Measurements from ENCODE around the gene E2F4.

The E2F4 gene, protein sequence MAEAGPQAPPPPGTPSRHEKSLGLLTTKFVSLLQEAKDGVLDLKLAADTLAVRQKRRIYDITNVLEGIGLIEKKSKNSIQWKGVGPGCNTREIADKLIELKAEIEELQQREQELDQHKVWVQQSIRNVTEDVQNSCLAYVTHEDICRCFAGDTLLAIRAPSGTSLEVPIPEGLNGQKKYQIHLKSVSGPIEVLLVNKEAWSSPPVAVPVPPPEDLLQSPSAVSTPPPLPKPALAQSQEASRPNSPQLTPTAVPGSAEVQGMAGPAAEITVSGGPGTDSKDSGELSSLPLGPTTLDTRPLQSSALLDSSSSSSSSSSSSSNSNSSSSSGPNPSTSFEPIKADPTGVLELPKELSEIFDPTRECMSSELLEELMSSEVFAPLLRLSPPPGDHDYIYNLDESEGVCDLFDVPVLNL

DNA sequence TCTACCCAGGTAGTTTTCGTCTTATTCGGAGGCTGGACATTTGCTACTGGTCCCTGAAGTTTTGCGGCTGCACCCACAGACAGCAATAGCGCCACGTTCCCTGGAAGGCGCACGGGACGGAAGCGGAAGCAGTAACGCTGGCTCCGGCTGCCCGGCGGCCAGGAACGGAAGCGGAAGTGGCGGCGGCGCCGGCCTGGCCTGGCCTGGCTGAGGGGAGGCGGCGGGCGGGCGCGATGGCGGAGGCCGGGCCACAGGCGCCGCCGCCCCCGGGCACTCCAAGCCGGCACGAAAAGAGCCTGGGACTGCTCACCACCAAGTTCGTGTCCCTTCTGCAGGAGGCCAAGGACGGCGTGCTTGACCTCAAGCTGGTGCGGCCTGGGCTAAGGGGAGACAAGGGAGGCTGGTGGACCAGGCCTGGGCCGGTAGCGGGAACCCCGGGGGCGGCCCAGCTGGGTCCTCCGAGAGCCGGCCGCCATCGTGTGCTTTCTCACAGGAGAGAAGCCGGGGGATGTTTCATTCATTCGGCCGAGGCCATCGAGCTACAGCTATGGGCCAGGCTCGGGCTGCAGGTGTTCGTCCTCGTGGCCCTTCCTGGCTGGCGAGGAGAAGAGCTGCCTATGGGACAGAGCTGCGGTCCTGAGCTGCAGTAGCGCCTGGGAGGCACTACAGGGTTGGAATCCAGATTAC, at the start of gene E2F4:
Gene E2F4 (plus strand): TSS at position 161 of the 687 bp plus-strand sequence. CDS start 73 bp downstream, at position 234.
- peak; percentile 86 to 92 for DNase-seq

DNA sequence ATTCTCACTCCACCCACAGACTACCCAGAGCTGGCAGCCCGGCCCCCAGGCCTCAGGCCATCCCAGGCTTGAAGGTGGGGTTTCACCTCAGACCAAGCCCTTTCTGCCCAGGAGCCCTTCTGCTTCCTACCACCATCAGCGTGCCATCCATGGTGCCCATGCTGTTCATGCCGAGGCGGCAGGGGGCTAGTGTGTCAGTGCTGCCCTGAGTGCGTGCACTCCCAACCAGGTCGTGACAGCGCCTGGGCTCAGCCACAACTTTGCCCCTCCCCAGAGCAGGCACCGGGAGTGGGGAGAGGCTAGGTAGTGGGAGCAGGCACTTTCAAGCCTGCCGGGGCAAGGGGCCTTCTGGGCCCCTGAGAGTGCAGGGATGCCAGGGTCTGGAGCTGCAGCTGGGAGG, 49.6 kb upstream of the E2F4 start:
- no peak for DNase-seq

DNA sequence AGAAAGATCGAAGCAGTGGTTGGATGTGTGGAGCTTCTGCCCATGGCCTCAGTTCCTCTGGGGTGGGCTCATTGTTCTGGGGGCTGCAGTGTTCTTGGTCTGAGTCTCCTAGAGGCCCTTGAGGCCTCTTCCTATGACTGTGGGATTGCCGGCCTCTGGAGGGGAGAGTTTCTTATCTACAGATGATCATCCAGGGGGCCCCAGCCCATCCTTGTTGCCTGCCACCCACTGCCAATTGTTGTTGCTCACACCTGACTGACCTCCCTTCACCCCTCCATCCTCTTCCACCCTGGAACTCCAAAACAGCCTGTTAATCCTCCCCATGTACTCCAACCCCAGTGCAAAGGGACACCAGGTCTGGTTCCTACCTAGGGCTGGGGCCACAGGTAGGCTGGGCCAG, 47.0 kb upstream of the E2F4 start:
- no peak for DNase-seq

DNA sequence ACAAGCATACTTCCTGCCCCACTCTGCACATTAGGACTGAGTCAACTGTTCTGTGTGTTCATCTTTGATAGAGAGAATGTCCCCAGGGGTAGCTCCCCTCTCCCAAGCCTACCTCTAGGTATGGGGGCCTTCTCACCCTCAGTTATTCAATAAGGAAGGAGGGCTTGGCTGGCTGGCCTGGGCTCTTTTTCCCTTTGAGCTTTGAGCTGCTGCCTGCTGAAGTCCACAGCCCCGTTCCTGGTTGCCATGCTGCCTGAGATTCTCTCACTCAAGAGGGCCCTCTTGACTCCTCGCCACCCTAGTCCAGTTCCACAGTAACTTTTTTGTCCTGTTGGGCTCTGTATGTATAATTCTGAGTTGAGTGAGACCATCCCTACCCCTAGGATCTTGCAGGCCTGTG, 46.2 kb upstream of the E2F4 start:
- DNase-seq: no peak

DNA sequence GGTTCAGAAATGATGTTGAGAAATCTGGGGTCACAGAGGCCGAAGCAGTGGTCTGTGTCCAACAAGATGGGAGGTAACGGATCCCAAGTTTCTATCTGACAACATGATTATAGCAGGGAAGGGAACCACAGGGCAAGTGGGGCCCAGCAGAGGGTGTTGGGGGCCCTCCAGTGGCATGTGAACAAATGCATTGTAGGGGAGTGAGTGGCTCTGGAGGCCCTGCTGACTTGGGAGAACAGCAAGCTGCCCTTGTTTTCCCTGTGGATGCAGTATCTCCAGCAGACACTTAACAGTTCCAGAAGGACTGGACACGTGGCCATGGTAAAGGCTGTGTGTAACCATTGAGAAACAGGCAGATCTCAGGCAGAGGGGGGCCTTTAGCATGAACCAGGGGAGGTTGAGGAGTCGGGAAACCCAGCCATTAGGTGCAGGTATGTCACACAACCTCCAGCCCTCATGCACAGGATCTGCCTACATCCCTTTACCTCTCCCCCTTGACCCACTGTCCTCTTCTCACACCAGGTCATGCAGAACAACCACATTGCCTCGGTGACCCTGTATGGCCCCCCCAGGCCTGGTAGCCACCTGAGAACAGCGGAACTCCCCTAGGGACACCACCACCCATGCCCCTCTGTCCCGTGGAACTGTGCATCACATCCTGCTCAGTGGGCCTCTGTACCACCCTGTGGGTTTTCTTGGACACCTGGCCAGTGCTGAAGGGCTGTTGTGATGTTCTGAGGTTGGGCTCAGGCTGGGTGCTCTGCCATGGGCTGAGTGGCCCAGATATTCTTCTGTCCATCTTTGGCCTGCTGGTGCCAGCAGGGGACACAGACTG, 45.2 kb upstream of the E2F4 start:
- no peak for DNase-seq

DNA sequence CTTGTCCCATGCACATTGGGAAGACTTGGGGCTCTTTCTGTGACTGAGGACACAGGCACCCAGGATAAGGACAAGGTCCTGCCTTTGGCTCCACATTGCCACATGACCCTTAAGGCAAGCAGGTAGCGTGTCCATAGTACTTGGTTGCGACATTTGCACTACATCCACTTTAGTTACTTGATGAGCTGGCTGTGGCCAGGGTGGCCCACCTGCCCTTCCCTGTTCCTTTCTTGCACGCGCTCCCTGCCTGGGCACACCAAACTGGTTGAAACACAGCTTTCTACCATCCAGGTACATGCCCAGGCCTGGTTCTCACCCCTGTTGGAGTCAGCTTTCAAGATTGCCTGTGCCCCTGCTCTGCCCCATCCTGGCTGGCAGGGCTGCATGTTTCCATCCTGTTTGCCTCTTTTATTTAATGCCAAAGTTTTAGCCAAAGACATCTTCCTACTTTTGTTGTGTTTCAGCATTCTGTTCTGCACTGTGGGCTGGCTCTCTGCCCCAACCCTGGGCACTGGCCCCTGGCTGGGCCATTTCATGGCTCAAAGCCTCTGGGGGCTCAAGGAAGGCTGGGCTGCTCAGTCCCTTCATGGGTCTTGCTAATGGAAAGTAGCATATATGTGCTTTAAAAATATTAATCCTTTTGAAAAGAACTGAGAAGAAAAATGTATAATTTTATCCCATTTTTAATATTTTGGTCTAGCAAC, 44.4 kb upstream of the E2F4 start:
- no peak for DNase-seq

DNA sequence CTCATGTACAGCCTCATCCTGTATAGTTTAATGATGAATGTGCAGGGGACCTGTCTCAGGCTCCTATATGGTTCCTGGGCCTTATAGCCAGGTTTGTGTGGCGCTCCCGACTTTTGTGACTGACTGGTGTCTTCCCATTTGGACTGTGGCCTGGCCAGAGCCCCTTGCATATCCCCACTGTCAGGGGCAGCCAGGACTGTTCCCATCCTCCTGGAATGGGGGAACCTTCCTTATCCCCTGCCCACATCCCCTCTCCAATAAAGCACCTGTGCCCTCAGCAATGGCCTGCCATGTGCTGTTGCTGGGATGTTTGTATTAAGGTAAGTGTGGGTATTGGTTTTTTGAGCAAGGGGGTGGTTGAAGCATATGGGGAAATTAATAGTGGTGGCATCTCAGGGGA, 43.7 kb upstream of the E2F4 start:
- no peak for DNase-seq

DNA sequence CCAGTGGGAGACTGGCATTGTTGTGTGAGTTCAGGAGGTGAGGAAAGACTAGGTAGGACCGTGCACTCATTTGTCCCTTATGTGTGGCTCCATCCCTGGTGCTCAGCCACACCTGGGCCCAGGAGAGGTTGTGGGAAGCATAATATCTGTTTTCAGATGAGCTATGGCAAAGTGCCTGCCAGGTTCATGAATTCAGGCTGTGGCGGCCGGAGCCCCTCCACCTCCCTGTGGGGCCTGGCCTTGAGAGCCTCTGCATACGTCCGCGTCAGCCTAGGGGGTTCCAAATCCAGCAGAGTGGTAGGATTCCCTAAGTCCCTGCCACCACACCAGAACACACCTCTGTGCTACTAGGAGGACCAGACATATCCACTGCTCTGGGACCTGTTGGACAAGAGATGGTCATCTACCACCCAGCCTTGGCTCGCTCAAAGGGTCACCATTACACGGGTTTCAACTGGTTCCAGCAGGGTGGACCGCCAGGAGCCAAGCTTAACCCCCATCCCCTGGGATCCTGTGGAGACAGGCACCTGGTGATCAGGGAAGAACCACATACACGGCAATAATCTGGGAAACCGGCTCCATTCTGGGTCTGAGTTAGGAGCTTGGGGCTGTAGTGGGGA, 43.2 kb upstream of the E2F4 start:
- DNase-seq: no peak

DNA sequence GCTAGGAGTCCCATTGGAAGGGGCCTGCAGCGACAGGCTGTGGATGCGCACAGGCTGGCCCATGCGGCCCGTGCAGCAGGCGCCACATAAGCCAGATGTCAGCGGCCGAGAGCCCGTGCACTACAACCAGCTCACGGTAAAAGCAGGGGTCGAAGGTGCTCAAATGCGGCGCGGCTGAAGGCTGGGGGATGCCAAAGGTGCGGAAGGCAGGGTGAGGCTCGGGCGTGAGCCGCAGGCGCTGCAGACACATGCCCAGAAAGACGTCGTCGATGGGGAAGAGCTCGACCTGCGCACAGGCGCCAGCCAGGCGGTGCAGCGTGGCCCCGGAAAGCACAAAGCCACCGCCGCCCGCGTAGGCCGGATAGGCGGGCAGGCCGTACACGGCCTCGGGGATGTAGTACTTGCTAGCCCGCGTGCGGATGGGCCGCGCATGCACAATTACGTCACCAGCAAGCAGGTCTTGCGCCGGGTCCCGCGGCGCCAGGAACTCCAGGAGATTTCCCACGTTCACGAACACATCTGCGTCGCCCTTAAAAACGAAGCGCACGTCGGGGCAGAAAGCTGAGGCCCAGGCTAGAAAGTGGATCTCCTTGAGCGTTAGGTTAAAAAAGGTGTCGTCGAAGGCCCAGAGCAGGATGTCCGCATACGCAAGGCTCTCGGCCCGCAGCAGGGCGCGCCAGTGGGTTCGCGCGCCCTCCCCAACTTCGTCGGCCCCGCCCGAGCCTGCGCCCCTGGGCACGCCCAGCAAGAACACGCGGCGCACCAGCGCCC, 42.5 kb upstream of the E2F4 start:
- DNase-seq: no peak

DNA sequence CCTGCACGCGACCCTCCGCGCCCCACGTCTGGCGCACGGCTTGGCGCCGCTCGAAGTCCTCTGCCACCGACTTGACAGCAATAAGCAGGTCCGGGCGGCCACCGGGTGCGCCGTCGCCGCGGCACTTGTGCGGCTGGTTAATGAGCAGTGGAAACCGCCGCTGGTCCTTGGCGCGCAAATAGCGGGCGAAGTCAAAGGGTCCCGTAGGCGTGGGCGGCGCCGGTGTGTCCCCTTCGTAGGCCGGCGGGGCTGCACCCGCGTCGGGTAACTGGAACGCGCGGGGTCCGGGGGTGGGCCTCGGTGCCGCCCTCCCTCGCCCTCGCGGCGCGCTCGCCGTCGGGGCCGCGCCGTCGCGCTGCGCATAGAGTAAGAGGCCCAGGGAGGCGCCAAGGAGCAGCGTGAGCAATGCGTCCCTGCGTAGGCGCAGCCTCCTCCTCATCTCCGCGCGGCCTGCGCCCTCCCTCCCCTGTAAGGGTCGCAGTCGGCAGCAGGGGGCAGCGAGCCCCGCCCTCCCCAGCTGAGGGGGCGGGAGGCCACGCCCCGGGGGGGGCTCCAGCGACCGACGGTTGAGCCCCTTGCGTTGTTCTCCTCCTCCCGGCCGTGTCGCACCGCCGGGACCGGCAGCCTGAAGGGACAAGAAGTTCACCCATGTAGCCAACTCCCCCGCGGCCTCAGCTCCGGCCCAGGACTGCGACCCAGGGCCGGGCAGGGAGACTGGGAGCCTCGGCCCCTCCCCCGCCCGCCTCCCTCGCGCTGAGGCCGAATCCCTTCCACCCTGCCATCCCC, 41.7 kb upstream of the E2F4 start:
- DNase-seq: no peak

DNA sequence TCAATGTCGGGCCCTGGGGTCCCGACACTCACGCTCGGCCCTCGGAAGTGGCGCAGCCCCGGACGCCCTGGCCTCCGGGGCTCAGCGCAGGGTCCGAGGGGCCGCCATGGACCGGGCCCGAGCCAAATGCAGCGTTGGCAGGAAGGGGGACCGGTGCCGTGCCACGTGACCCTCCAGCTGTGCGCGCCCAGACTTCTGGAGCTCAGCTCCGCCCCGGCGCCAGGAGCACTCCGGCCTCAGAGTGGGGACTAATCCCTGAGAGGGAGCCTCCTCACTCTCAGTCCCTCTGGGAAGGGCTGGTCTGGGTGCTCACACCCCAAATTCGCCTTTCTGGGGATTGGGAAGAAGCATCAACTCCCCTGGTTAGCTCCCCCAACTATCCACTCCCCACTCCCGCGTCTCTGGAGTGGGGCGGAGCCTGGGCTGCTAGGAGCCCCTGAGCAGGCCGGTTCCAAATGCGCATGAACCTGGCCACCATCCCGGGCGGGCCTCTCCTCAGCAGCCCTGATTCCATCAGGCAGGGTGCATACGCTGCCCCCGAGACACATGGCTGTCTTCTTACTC, 41.0 kb upstream of the E2F4 start, which contains the start of gene B3GNT9:
Gene B3GNT9 (minus strand): TSS at position 166 of the 564 bp plus-strand sequence. CDS start 513 bp downstream, outside the sequence.
- no peak for DNase-seq

DNA sequence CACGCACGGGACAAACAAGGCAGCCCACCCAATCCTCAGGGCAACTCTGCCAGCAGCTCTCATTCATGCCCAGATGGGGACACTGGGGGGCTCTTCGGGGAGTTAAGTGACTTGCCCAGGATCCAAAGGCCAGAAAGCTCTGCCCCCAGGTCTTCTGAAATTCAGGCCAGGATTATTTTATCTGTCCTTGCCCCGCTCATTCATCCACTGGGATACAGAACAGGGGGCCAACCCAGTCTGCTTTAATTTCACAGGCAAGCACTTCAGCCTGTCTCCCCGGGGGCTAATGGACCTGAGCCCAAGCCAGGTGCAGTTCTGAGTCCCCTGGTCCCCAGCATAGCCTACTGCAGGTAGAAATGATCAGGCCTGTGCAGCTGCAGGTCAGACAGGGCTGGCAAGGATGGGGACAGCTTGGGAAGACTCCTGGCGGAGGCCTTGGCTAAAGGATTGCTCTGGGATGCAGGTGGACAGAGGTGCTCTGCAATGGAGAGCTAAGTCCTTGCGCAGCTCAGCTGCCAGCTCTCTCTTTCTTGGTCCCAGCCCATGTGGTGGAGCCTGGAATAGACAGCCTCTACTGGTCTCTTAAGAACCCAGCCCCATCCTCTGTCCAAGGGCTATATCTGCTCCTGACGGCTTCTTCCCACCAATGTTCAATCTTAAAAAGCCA, 40.4 kb upstream of the E2F4 start:
- no peak for DNase-seq

DNA sequence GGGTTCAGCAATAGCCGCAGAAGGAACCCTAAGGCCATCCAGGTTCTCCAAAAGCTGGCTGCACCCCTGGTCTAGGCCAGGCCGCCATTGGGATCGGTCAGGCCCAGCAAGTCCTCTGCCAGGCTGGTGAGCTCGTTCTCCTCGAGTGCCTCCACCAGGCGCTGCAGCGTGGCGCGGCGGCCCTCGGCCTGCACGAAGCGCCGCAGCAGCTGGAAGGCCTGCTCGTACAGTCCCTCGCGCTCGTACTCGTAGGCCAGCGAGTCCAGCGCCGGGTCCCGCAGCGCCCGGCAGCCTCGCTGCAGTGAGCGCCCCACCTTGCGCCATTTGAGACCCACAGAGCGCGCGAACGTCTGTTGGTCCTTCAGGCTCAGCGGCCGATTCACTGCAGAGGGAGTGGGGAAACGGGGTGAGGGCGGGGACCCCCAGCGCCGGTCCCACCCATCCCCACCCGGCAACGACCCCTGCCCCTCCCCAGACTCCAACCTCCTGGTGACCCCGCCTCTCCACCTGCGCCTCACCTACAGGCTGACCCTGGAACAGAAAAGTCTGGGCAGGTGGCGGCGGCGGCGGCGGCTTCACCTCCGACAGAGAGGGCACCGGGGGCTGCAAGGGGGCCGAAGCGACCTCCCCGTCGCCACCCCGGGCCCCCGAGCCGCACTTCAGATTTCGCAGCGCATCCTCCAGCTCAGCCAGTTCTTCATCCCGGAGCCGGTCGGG, 37.2 kb upstream of the E2F4 start:
- no peak for DNase-seq

DNA sequence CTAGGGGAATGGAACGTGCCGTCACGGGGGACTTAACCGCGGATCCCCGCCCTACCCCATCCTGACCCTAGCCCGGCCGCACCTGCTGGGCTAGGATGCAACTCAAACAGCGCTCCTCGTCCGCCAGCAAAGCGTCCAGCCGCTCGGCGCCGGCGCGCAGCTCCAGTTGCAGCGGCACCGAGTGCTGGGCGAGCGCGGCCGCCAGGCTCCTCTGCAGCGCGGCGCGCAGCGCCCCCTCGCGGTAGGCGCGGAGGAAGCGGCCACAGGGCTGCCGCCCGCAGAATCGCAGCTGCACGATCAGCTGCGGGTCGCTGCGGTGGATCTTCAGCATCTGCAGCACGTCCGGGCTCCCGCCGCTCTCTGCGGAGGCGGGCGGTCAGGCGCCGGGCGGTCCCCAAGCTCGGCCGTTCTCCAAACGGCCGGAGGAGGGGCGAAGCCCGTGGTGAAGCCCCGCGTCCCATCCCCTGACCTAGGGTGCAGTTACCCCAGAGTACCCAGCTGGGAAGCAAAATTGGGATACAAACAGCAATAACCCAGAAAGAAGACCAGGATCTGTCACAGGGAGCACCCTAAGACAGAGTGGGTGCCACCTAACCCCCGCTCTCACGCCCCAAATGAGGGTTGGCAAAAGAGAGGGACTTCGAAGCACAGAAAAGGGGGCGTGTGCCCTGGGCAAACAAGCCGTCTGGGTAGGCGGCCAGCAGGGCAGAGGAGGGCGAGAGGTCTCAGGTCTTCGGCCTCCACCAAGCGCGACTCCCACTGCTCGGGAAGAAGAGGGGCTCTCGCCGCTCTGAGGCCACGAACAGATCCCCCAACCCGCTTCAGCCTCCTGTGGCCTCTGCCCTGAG, 36.4 kb upstream of the E2F4 start:
- peak; percentile 59 to 61 for DNase-seq

DNA sequence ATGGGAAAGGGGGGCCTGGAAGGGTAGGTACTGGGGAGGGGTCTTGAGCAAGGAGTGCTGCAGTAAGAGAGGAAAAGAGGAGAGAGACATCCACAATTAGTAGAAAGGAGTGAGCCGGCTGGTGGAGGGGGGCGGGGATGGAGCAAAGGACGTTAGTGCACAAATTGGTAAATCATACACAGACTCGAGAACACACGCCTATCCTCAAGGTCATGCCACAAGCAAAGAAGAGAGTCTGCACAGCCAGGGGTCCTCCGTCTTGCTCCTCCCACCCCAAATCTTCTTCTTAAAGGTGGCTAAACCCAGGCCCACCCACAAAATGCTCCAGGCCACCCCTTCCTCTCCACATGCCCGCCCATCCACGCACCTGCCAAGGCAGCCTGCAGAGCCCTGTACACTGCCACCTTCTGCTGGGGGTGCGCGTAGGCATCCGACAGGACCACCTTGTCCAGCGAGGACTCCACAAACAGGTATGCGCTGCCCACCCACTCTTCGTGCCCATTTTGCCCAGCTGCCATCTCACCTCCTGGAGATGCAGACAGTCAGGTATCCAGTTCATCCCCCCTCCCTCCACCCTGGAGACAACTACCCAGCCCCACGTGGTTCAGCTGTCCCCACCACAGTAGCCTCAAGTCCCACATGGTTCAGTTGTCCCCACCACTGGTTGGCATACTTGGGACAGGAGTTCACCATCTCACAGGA, 35.7 kb upstream of the E2F4 start:
- DNase-seq: no peak

DNA sequence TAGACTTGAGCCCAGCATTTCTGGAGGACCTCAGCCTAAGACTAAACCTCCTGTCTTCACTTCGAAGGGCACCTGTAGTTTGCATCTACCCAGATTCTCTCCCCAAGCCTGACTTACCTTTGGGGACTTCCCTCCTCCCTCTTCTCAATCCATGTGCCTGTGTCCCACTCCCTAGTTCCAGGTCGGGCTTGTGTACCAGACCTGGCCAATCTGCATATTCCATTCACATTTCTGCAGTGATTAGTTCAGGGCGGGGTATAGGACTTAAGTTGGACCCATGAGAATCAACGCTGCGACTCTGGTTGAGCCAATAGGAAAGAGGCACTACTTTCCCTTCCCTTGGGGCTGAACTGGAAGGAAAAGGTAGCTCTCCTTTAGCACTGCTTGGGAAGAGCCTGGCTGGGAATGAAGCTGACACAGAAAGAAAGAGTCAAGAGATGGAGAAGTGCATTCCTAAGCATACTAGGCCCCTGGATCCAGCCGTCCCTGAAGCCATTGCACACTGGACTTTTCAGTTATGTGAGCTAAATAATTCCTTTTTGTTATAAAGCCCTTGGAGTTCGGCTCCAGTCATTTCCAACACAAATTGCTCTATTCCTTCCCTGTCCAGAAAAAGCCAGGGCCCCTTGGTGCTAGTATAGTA, 34.7 kb upstream of the E2F4 start:
- DNase-seq: no peak

Measured in AML-193 (cell line).